ENCODE results near the gene ATXN10. TPM values are rescaled to one million over a fixed set of nuclear protein-coding genes. Genes with fewer than 3 reads are reported as not detected.
A peak's percentile ranks its signal among the peaks of the same experiment; 100 is the strongest.

Gene ATXN10
- total and polyA plus RNA-seq, 2 of the 8 experiments (the other 6 are each of a cell fraction or from before 2014, with no cell fraction given), result 134 to 210 TPM

DNA sequence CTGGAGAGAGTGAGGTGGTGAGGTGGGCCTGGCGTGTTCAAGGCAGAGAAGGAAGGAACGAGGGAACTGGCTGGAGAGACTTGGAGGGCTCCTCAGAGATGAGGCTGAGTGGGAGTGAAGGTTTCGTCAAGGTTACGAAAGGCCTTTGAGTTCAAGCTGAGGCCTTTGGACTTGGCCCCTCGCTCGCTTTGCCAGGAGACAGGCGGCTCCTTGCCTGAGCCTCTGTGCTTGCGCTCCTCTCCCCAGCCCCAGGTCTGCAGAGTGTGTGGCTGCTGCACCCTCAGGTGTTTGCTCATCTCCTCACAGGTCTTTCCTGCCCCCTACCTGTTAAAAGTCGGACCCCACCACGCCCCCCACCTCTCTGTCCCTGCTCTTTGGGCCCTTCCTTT is 91.6 kb downstream of the ATXN10 start:
- H3K56ac ChIP-seq (replicated peaks; ENCODE audit: insufficient read length, low read depth, low read length), result no peak overlapping the region
- no peak overlapping the region for H2AFZ ChIP-seq (ENCODE audit: low read length)
- 86% methylated on average over 9 of the region's 10 CpGs; no CpG with 5 or more reads in 1 of the 2 experiments for WGBS, 2 experiments (ENCODE audit: extremely low coverage in 1 of 2, insufficient coverage in 1 of 2, insufficient read length in 1 of 2, insufficient replicate concordance in 2 of 2, low coverage in 1 of 2, low lambda C conversion rate in 2 of 2, missing lambda C conversion rate in 1 of 2)
- POLR2A ChIA-PET (ENCODE audit: partially characterized antibody), result no interaction called here
- H2BK5ac ChIP-seq (ENCODE audit: low read depth, low read length), result peak overlapping the region; percentile 85
- TF ChIP-seq RAD21 (IDR thresholded peaks at IDR 0.05 in 1 of 2, conservative IDR thresholded peaks at IDR 0.05 in 1 of 2; ENCODE audit: low read depth in 2 of 2, low read length in 2 of 2) (peak in 1 of 2 experiments; percentile 20; a peak in 1 of 4 replicates), ZNF274 (IDR thresholded peaks at IDR 0.05; ENCODE audit: borderline replicate concordance, extremely low read depth, low read length) (no peak)
- CTCF ChIA-PET (ENCODE audit: partially characterized antibody), result no interaction called here
- no peaks in the 10 kb centered on the region; a peak in 2 of 8 replicates for H3K36me3 ChIP-seq (ENCODE audit: control insufficient read depth in 2 of 4, insufficient read depth in 4 of 4, low read length in 3 of 4)
- no peak overlapping the region for H4K8ac ChIP-seq (ENCODE audit: extremely low read depth, insufficient read depth, low read length)
- H4K20me1 ChIP-seq (replicated peaks in 1 of 2; ENCODE audit: control insufficient read depth in 1 of 2, insufficient read depth in 2 of 2, low read length in 2 of 2), result peaks cover 4 to 10% of the 10 kb centered on the region in 2 experiments
- DNase-seq (ENCODE audit: low read depth in 1 of 2, low spot score in 2 of 2) (no peak), FAIRE-seq (no peak)
- no peaks in the 10 kb centered on the region; a peak in 1 of 4 replicates for H3K9me3 ChIP-seq (ENCODE audit: insufficient read depth in 2 of 2, low read depth in 1 of 2, low read length in 1 of 2)
- H3K9ac ChIP-seq (replicated peaks in 1 of 4; ENCODE audit: extremely low read depth in 1 of 4, low read depth in 3 of 4, low read length in 3 of 4), result 0 out of 7 replicates have a peak overlapping the region, but pooled peaks of 1 of the 4 experiments have one; percentile 4
- peak overlapping the region; percentile 10; the same call in 1 of the 2 replicates for H2BK12ac ChIP-seq (ENCODE audit: low read depth, low read length)
- H2AK5ac ChIP-seq (ENCODE audit: low read depth, low read length), result peak overlapping the region; percentile 27; the same call in 1 of the 2 replicates
- H3K23ac ChIP-seq (ENCODE audit: insufficient read length), result no peak overlapping the region
- peaks cover 0 to 14% of the 10 kb centered on the region in 2 experiments; a peak in 2 of 4 replicates for H3K79me2 ChIP-seq (ENCODE audit: control insufficient read depth in 1 of 2, insufficient read depth in 2 of 2, low read length in 2 of 2)
- peaks cover 5% of the 10 kb centered on the region for H3K79me1 ChIP-seq (ENCODE audit: low read depth, low read length)
- peak overlapping the region; percentile 76; the same call in 1 of the 2 replicates for H3K18ac ChIP-seq (ENCODE audit: extremely low read depth, low read length)
- peak overlapping the region in 1 of 2 experiments; percentile 3; a peak in 2 of 4 replicates for H3K4me2 ChIP-seq (ENCODE audit: insufficient read depth in 1 of 2, low read depth in 2 of 2, low read length in 2 of 2)
- H3K27me3 ChIP-seq (replicated peaks in 1 of 4; ENCODE audit: control insufficient read depth in 3 of 4, extremely low read depth in 1 of 4, insufficient read depth in 3 of 4, low read length in 3 of 4), result no peaks in the 10 kb centered on the region
- H3K23me2 ChIP-seq (ENCODE audit: low read depth, low read length), result no peaks in the 10 kb centered on the region
- no peak overlapping the region for H2BK120ac ChIP-seq (replicated peaks; ENCODE audit: low read depth, low read length)
- no peak overlapping the region for H4K5ac ChIP-seq (ENCODE audit: insufficient read length, low read depth, low read length)
- no peak overlapping the region; the same call in 1 of the 2 replicates for H2BK15ac ChIP-seq (ENCODE audit: low read length)
- H3K14ac ChIP-seq (ENCODE audit: insufficient read length), result no peak overlapping the region
- no peak overlapping the region for H3K4me3 ChIP-seq (ENCODE audit: extremely low read depth in 1 of 4, insufficient read depth in 2 of 4, low read depth in 3 of 4, low read length in 4 of 4)
- no peak overlapping the region for H3K4ac ChIP-seq (replicated peaks; ENCODE audit: insufficient read length, low read depth, low read length)
- peak overlapping the region; percentile 49; the same call in 1 of the 2 replicates for H3K27ac ChIP-seq (ENCODE audit: low read depth, low read length)
- H2BK20ac ChIP-seq (ENCODE audit: low read length), result no peak overlapping the region; the same call in 1 of the 2 replicates
- peaks cover 10 to 30% (median 18%) of the 10 kb centered on the region in 4 experiments for H3K4me1 ChIP-seq (replicated peaks in 1 of 4; ENCODE audit: control insufficient read depth in 3 of 4, insufficient read depth in 4 of 4, low read length in 3 of 4)
- no peak overlapping the region for H4K91ac ChIP-seq (replicated peaks; ENCODE audit: insufficient read length, low read length)

All from H1 (cell line).